ENCODE results near the gene HTATIP2. TPM values are rescaled to one million over a fixed set of nuclear protein-coding genes. Genes with fewer than 3 reads are reported as not detected.

Gene HTATIP2
- total and polyA plus RNA-seq, 9 of the 15 experiments (the other 6 are each of a cell fraction or from before 2014, with no cell fraction given): 48.3 to 90.9 (median 64.4) TPM

- no peaks in the 10 kb centered on the region for H3K9me3 ChIP-seq (replicated peaks; ENCODE audit: control insufficient read depth, insufficient read depth, low read depth, low read length)
- H2AFZ ChIP-seq (ENCODE audit: low read depth, low read length): no peak overlapping the region
- WGBS (ENCODE audit: insufficient coverage, low coverage, missing lambda C conversion rate): 85% methylated on average over 9 of the region's 9 CpGs
- POLR2A ChIA-PET: interaction anchor here (0.9 to 1.0 kb wide), 2 partner anchors 12 to 14 kb away, joined by 3 to 5 read pairs; no protein-coding TSS in a partner anchor
- ATAC-seq (no peak), FAIRE-seq (no peak), DNase-seq (ENCODE audit: extremely low read depth in 1 of 4, low spot score in 3 of 4) (no peak)
- in situ Hi-C loops (cut with MboI) (no loop called here), intact Hi-C loops (cut with micrococcal nuclease) (no loop called here)
- BruUV-seq (replicated peaks): no TSS peak
- no peaks in the 10 kb centered on the region for H4K20me1 ChIP-seq (replicated peaks; ENCODE audit: control insufficient read depth, insufficient read depth, low read length)
- CTCF ChIA-PET (ENCODE audit: low intra/inter-chr PET ratio): no interaction called here
- peaks cover 0 to 6% of the 10 kb centered on the region in 2 experiments; a peak in 3 of 5 replicates for H3K4me1 ChIP-seq (replicated peaks in 1 of 2; ENCODE audit: control insufficient read depth in 2 of 2, insufficient read depth in 2 of 2, low read length in 2 of 2)
- no peaks in the 10 kb centered on the region for H3K9me1 ChIP-seq (ENCODE audit: control insufficient read depth, insufficient read depth, low read length)
- H3K79me2 ChIP-seq (ENCODE audit: control insufficient read depth, insufficient read depth, low read length): no peaks in the 10 kb centered on the region
- no peak overlapping the region for H3K27ac ChIP-seq (ENCODE audit: extremely low read depth, low read depth, low read length)
- H3K27me3 ChIP-seq (ENCODE audit: control insufficient read depth in 2 of 2, insufficient read depth in 2 of 2, low read length in 2 of 2): no peaks in the 10 kb centered on the region
- H3K4me2 ChIP-seq (ENCODE audit: insufficient read depth, low read length): no peak overlapping the region
- peaks cover 43% of the 10 kb centered on the region for H3K36me3 ChIP-seq (ENCODE audit: control insufficient read depth, insufficient read depth, low read length)
- no peak overlapping the region for H3K4me3 ChIP-seq
- no peak overlapping the region for H3K9ac ChIP-seq (ENCODE audit: insufficient read depth in 1 of 2, low read depth in 2 of 2, low read length in 2 of 2)
- no peak for TF ChIP-seq RFX1 (IDR thresholded peaks at IDR 0.05)
- TF ChIP-seq ATF2 (CRISPR knock-in tag; IDR thresholded peaks at IDR 0.05): no peak
- TF ChIP-seq SMARCA4 (IDR thresholded peaks at IDR 0.05): no peak
- TF ChIP-seq, protein P1, sequence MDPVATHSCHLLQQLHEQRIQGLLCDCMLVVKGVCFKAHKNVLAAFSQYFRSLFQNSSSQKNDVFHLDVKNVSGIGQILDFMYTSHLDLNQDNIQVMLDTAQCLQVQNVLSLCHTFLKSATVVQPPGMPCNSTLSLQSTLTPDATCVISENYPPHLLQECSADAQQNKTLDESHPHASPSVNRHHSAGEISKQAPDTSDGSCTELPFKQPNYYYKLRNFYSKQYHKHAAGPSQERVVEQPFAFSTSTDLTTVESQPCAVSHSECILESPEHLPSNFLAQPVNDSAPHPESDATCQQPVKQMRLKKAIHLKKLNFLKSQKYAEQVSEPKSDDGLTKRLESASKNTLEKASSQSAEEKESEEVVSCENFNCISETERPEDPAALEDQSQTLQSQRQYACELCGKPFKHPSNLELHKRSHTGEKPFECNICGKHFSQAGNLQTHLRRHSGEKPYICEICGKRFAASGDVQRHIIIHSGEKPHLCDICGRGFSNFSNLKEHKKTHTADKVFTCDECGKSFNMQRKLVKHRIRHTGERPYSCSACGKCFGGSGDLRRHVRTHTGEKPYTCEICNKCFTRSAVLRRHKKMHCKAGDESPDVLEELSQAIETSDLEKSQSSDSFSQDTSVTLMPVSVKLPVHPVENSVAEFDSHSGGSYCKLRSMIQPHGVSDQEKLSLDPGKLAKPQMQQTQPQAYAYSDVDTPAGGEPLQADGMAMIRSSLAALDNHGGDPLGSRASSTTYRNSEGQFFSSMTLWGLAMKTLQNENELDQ (CRISPR knock-in tag; IDR thresholded peaks at IDR 0.05; ENCODE audit: borderline replicate concordance): no peak
- TF ChIP-seq MCM3 (IDR thresholded peaks at IDR 0.05): no peak
- TF ChIP-seq ZNF57 (CRISPR knock-in tag; IDR thresholded peaks at IDR 0.05): no peak
- TF ChIP-seq PHF21A (IDR thresholded peaks at IDR 0.05; ENCODE audit: borderline replicate concordance, low read depth): no peak
- no peak for TF ChIP-seq ZNF408 (CRISPR knock-in tag; IDR thresholded peaks at IDR 0.05; ENCODE audit: low read depth)
- TF ChIP-seq SREBF2 (CRISPR knock-in tag; IDR thresholded peaks at IDR 0.05): no peak
- TF ChIP-seq ILF3 (IDR thresholded peaks at IDR 0.05; ENCODE audit: borderline replicate concordance): no peak
- TF ChIP-seq ZNF561 (CRISPR knock-in tag; conservative IDR thresholded peaks at IDR 0.05): no peak
- no peak for TF ChIP-seq TGIF2 (CRISPR knock-in tag; IDR thresholded peaks at IDR 0.05)
- no peak for TF ChIP-seq MAFK (IDR thresholded peaks at IDR 0.05; ENCODE audit: low read length)
- TF ChIP-seq EZH2 (IDR thresholded peaks at IDR 0.05; ENCODE audit: borderline replicate concordance, low read depth, low read length): no peak
- no peak for TF ChIP-seq CCAR2 (IDR thresholded peaks at IDR 0.05; ENCODE audit: low read depth, low read length)
- TF ChIP-seq, protein P2, sequence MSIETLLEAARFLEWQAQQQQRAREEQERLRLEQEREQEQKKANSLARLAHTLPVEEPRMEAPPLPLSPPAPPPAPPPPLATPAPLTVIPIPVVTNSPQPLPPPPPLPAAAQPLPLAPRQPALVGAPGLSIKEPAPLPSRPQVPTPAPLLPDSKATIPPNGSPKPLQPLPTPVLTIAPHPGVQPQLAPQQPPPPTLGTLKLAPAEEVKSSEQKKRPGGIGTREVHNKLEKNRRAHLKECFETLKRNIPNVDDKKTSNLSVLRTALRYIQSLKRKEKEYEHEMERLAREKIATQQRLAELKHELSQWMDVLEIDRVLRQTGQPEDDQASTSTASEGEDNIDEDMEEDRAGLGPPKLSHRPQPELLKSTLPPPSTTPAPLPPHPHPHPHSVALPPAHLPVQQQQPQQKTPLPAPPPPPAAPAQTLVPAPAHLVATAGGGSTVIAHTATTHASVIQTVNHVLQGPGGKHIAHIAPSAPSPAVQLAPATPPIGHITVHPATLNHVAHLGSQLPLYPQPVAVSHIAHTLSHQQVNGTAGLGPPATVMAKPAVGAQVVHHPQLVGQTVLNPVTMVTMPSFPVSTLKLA (conservative IDR thresholded peaks at IDR 0.05): no peak
- TF ChIP-seq PREB (CRISPR knock-in tag; IDR thresholded peaks at IDR 0.05): no peak
Measured at GRCh38 chr11:20374741-20375300, 11.3 kb downstream of the HTATIP2 start.

All from K562 (cell line).